Keratinocyte (primary cell): ENCODE results near the gene CSK.
"Not testable (repeated sequence)": the region's sequence is repeated elsewhere in the genome, so short reads cannot be mapped to it uniquely, and the experiment has no call there.

Experiments used
- EZH2 ChIP-seq: IDR thresholded peaks from one replicate; pipeline ENCODE4 v1.6.1; 2012; ENCODE audit warnings: inconsistent platforms, mild to moderate bottlenecking, low read length, moderate library complexity
- TF ChIP-seq, protein P1 (sequence below), 3 experiments: IDR thresholded peaks in 1 of 3; conservative IDR thresholded peaks in 1 of 3; optimal IDR thresholded peaks in 1 of 3; 2 replicates in 2 of 3; 3 replicates in 1 of 3; pipeline versions ENCODE3 to v1.5.1; 2011; ENCODE audit warnings: low read length in 3 of 3, mild to moderate bottlenecking in 3 of 3, moderate library complexity in 2 of 3, control low read depth in 1 of 3, inconsistent platforms in 1 of 3; ENCODE audit not compliant: insufficient read depth in 2 of 3; ENCODE audit errors: extremely low read depth in 1 of 3

GRCh38 chr15:74738239-74738638, 43.6 kb upstream of the CSK start:
- TF ChIP-seq, protein P1, sequence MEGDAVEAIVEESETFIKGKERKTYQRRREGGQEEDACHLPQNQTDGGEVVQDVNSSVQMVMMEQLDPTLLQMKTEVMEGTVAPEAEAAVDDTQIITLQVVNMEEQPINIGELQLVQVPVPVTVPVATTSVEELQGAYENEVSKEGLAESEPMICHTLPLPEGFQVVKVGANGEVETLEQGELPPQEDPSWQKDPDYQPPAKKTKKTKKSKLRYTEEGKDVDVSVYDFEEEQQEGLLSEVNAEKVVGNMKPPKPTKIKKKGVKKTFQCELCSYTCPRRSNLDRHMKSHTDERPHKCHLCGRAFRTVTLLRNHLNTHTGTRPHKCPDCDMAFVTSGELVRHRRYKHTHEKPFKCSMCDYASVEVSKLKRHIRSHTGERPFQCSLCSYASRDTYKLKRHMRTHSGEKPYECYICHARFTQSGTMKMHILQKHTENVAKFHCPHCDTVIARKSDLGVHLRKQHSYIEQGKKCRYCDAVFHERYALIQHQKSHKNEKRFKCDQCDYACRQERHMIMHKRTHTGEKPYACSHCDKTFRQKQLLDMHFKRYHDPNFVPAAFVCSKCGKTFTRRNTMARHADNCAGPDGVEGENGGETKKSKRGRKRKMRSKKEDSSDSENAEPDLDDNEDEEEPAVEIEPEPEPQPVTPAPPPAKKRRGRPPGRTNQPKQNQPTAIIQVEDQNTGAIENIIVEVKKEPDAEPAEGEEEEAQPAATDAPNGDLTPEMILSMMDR (optimal IDR thresholded peaks at IDR 0.05 in 1 of 3, IDR thresholded peaks at IDR 0.05 in 1 of 3, conservative IDR thresholded peaks at IDR 0.05 in 1 of 3; ENCODE audit: extremely low read depth in 1 of 3, insufficient read depth in 2 of 3, low read length in 3 of 3), result not testable (repeated sequence)
- TF ChIP-seq EZH2, result not testable (repeated sequence)
